Heart right ventricle (tissue), 16 donors: ENCODE measurements around the gene GTPBP4. TPM values are rescaled to one million over a fixed set of nuclear protein-coding genes. Genes with fewer than 3 reads are reported as not detected.

ENCODE experiments used
- ATAC-seq, 8 donors: fragments of 200-7000 bp; cut with Tn5 transposase; one replicate each; pipeline ENCODE4 v1.9.1; 2020; ENCODE audit warnings: mild to moderate bottlenecking in 8 of 8, moderate library complexity in 8 of 8, moderate number of reproducible peaks in 1 of 8
- DNase-seq, 2 donors: peaks; one replicate each; pipeline ENCODE4 v3.0.0-alpha.2; 2020
- H3K27ac ChIP-seq, 10 donors: fragments of 200-600 bp; sonication (generic) in 2 of 10; one replicate each; pipeline versions ENCODE4 v1.5.0 to v1.8.0; 2020 to 2022; ENCODE audit warnings: mild to moderate bottlenecking in 3 of 10
- H3K27me3 ChIP-seq, 7 donors: fragments of 200-600 bp; one replicate each; pipeline ENCODE4 v1.8.0; 2021 to 2022; ENCODE audit warnings: mild to moderate bottlenecking in 2 of 7
- H3K36me3 ChIP-seq, 9 donors: fragments of 200-600 bp; sonication (generic) in 1 of 9; one replicate each; pipeline versions ENCODE4 v1.5.0 to v1.8.0; 2020 to 2022; ENCODE audit warnings: mild to moderate bottlenecking in 2 of 9
- H3K4me1 ChIP-seq, 9 donors: fragments of 200-600 bp; sonication (generic) in 1 of 9; one replicate each; pipeline versions ENCODE4 v1.5.0 to v1.8.0; 2020 to 2022; ENCODE audit warnings: mild to moderate bottlenecking in 4 of 9
- H3K4me3 ChIP-seq, 10 donors: fragments of 200-600 bp; sonication (generic) in 2 of 10; one replicate each; pipeline versions ENCODE4 v1.5.0 to v1.8.0; 2020 to 2022; ENCODE audit warnings: mild to moderate bottlenecking in 7 of 10, moderate library complexity in 2 of 10
- H3K9me3 ChIP-seq, 11 donors: fragments of 200-600 bp in 10 of 11; sonication (generic) in 2 of 11; one replicate each; pipeline versions ENCODE4 v1.5.0 to v1.8.0; 2013 to 2022; ENCODE audit warnings: mild to moderate bottlenecking in 2 of 11, control low read depth in 1 of 11, moderate library complexity in 1 of 11
- whole genome bisulfite sequencing, 2 donors: extraction: QIAGEN DNeasy Blood & Tissue Kit; methylation state at CpG; one replicate each; pipeline ENCODE4 v1.1.7; 2013; ENCODE audit warnings: inconsistent platforms in 1 of 2; 5-methylcytosine and 5-hydroxymethylcytosine counted together
- intact Hi-C, 10 donors: fragments of 100-400 bp; cut with DNase I; formaldehyde crosslinking; loops; one replicate each; pipeline versions ENCODE4 v1.11.1 to v1.14.2; 2022
- polyA plus RNA-seq, 2 donors: library from polyadenylated mRNA; stranded (reverse); fragments of 200-250 nt; gene quantifications; one replicate each; pipeline ENCODE4 v1.2.3, GENCODE V29; 2013
- total RNA-seq, 10 donors: library from RNA; stranded (reverse); fragmentation: NEBNext Ultra II Directional in 3 of 10; extraction: Animal tissue kit (Norgen Biotek cat#: 25700) in 3 of 10; gene quantifications; one replicate each; pipeline versions ENCODE4 v1.2.1 to v1.2.4, GENCODE V29; 2021 to 2023
- TF ChIP-seq, protein P1 (sequence below), 9 donors: fragments of 200-600 bp; sonication (generic) in 2 of 9; IDR thresholded peaks; one replicate each; pipeline versions ENCODE4 v1.5.0 to v1.8.0; 2021 to 2022; ENCODE audit warnings: antibody characterized with exemption in 9 of 9, mild to moderate bottlenecking in 5 of 9, moderate library complexity in 1 of 9
- donor health status: Arrhythmogenic right ventricular cardiomyopathy.
- donor health status: ischemic (EF 13 %, LVEDD 7.1; RV severe dilation, severe dysfunction).
- donor health status: healthy with polysubstance abuse.
- donor health status: DM: no; HTN: yes; CAD: no.
- donor health status: DM: no; HTN: no; CAD: no.
- donor health status: ischemic (EF 25% LVEDD 6.9; RV normal size, moderate dysfunction).
- donor health status: ischemic (EF 25% LVEDD 5.7; RV mildly dilated, moderate dysfunction).
- donor health status: healthy.
- donor health status: DM: yes; HTN: yes; CAD: no.
- donor health status: Ischemic cardiomyopathy.
- donor health status: ischemic (EF 35%, LVEDD 5.7; RV mildly dilated, moderate dysfunction).
- donor health status: nonischemic (EF 11% LVEDD 7.7; RV severe dilation, severe dysfunction).
- donor health status: DM: yes; HTN: yes; CAD: no.
- donor health status: PGD.
- donor health status: ischemic (EF 29% LVEDD 5.4; RV normal size, mild dysfunction).
- donor health status: nonischemic (EF 23%, LVEDD 6.1; RV moderate dilation, normal function).

Gene GTPBP4
- total and polyA plus RNA-seq, 12 donors: 13.0 to 44.9 (median 29.4) TPM

DNA sequence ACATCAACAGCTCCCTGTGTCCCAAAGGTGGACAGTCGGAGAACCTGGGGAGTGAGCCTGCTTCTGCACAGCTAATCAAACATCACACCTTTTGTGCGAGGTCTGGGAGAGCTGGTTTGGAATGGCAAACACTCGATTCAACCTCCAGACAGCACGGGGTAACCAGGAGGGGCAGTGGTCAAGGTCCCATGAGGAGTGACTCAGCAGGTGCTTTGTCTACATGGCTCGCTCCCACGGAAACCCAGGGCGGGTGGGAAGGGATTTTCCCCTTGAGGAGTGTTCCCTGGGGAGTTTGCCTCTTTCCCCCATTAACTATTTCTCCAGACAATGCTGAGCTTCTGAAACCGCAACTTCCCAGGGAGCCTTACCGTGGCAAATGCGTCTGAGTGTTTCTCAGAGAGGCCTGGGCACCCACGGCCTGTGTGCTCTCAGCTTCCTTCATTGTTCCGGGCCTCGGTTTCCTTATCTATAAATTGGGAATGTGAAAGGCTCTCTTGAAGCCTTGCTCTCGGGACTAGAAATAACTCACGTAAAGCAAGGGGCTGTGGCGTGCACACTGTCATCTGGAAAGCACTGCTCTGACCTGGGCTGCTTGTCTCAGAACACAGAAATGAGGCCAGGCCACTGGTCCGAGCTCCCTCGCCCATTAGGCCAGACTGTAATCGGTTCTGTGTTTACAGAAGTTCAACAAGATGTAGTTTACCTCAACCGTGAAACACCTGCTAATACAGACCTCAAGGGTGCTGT is 14.0 kb upstream of the GTPBP4 start:
- Histone ChIP-seq H3K36me3 (no peaks in the 10 kb centered on the region), H3K27me3 (no peaks in the 10 kb centered on the region), H3K4me3 (no peak overlapping the region), H3K27ac (no peak overlapping the region), H3K4me1 (peaks cover 0 to 15% (median 4%) of the 10 kb centered on the region in 9 donors), H3K9me3 (peaks cover 0 to 23% (median 12%) of the 10 kb centered on the region in 11 donors)
- ATAC-seq: no peak
- TF ChIP-seq, protein P1, sequence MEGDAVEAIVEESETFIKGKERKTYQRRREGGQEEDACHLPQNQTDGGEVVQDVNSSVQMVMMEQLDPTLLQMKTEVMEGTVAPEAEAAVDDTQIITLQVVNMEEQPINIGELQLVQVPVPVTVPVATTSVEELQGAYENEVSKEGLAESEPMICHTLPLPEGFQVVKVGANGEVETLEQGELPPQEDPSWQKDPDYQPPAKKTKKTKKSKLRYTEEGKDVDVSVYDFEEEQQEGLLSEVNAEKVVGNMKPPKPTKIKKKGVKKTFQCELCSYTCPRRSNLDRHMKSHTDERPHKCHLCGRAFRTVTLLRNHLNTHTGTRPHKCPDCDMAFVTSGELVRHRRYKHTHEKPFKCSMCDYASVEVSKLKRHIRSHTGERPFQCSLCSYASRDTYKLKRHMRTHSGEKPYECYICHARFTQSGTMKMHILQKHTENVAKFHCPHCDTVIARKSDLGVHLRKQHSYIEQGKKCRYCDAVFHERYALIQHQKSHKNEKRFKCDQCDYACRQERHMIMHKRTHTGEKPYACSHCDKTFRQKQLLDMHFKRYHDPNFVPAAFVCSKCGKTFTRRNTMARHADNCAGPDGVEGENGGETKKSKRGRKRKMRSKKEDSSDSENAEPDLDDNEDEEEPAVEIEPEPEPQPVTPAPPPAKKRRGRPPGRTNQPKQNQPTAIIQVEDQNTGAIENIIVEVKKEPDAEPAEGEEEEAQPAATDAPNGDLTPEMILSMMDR (IDR thresholded peaks at IDR 0.05): no peak
- intact Hi-C loops: no loop called here
- WGBS, 2 donors: 67 to 72% methylated on average over 20 of the region's 20 CpGs
- no peak for DNase-seq

DNA sequence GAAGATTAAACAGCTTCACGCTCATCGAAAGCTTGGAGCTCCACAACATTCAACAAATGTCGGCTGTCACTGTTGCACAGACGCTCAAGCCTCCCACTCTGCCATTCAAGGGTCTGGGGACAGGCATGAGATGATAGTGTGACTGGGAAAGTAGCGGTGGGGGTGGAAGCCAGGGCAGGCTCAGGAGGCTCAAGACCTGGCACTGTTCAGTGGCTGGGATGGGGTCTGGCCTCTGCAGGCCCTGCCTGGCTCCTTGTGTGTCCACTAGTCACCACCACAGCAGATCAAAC is 13.5 kb upstream of the GTPBP4 start:
- 82 to 89% methylated on average over 5 of the region's 5 CpGs for WGBS, 2 donors
- Histone ChIP-seq H3K9me3 (peaks cover 0 to 28% (median 15%) of the 10 kb centered on the region in 11 donors), H3K36me3 (no peaks in the 10 kb centered on the region), H3K27me3 (no peaks in the 10 kb centered on the region), H3K27ac (no peak overlapping the region), H3K4me1 (peaks cover 0 to 15% (median 4%) of the 10 kb centered on the region in 9 donors), H3K4me3 (no peak overlapping the region)
- TF ChIP-seq, protein P1 (IDR thresholded peaks at IDR 0.05): no peak
- peak in 1 of 8 donors; percentile 25 for ATAC-seq
- DNase-seq: no peak
- intact Hi-C loops: no loop called here

DNA sequence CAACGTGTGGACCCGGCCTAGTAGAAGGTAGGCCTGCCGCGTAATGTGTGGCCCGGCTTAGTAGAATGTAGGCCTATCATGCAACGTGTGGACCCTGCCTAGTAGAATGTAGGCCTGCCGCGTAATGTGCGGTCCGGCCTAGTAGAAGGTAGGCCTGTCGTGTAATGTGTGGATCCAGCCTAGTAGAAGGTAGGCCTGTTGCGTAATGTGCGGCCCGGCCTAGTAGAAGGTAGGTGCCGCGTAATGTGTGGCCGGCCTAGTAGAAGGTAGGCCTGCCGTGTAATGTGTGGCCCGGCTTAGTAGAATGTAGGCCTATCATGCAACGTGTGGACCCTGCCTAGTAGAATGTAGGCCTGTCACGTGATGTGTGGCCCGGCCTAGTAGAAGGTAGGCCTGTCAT is 11.9 kb upstream of the GTPBP4 start:
- WGBS, 2 donors: 93 to 96% methylated on average over 22 of the region's 22 CpGs

DNA sequence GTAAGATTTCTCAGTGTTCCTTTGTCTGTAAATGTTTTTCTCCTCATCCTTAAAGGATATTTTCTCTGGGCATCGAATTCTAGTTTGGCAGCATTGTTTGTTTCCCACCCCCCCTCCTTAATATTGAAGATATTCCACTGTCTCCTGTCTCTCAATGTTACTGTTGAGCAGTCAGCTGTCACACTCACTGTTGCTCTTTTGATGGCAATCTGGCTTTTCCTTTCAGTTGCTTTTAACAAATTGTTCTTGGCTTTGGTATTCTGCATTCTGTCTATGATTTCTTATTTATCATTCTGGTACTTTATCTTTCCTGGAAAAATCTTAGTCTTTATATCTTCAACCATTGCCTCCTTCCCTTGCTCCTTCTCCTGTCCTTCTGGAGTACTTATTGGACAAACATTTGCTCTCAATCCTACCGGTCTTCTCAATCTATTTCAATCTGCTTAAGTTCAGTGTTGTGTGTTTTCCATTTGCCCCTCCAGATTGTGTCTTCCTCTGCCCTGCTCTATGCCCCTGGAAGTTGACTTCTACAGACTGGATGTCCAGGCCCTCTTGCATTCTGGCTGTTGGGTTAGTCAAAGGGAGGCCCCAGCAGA is 9.3 kb upstream of the GTPBP4 start:
- TF ChIP-seq, protein P1 (IDR thresholded peaks at IDR 0.05): no peak
- DNase-seq (no peak), ATAC-seq (no peak)
- Histone ChIP-seq H3K4me3 (no peak overlapping the region), H3K36me3 (no peaks in the 10 kb centered on the region), H3K9me3 (peaks cover 0 to 42% (median 24%) of the 10 kb centered on the region in 11 donors), H3K27ac (no peak overlapping the region), H3K4me1 (no peaks in the 10 kb centered on the region), H3K27me3 (no peaks in the 10 kb centered on the region)
- WGBS, 2 donors: 93 to 97% methylated on average over 2 of the region's 2 CpGs
- intact Hi-C loops: no loop called here

More for the DNA sequence above, 11.9 kb upstream of the GTPBP4 start:
- H3K27me3 ChIP-seq: no peaks in the 10 kb centered on the region
- intact Hi-C loops: no loop called here
- H3K9me3 ChIP-seq: peaks cover 0 to 42% (median 24%) of the 10 kb centered on the region in 11 donors
- peaks cover 0 to 3% (median 0%) of the 10 kb centered on the region in 9 donors for H3K4me1 ChIP-seq
- TF ChIP-seq, protein P1 (IDR thresholded peaks at IDR 0.05): no peak
- DNase-seq: no peak
- H3K27ac ChIP-seq: no peak overlapping the region
- H3K4me3 ChIP-seq: no peak overlapping the region
- no peak for ATAC-seq
- H3K36me3 ChIP-seq: no peaks in the 10 kb centered on the region
